ENCODE results near the gene ADGRG1.

ADGRG1 gene

GRCh38 chr16:57682809-57683635 is 54.6 kb downstream of the ADGRG1 start:
- no peak for DNase-seq (ENCODE audit: low spot score)

GRCh38 chr16:57683636-57684545 is 55.5 kb downstream of the ADGRG1 start:
- no peak for DNase-seq (ENCODE audit: low spot score)

GRCh38 chr16:57684626-57685358 is 56.4 kb downstream of the ADGRG1 start:
- DNase-seq (ENCODE audit: low spot score): no peak

DNA sequence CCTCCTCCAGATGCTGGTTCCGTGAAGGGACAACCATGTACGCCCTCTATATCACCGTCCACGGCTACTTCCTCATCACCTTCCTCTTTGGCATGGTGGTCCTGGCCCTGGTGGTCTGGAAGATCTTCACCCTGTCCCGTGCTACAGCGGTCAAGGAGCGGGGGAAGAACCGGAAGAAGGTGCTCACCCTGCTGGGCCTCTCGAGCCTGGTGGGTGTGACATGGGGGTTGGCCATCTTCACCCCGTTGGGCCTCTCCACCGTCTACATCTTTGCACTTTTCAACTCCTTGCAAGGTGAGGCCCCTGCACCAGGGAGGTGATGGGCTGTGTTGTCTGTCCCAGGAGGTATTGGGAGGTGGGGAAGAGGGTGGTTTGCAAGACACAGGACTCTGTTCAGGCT is 57.2 kb downstream of the ADGRG1 start:
- no peak for DNase-seq (ENCODE audit: low spot score)

DNA sequence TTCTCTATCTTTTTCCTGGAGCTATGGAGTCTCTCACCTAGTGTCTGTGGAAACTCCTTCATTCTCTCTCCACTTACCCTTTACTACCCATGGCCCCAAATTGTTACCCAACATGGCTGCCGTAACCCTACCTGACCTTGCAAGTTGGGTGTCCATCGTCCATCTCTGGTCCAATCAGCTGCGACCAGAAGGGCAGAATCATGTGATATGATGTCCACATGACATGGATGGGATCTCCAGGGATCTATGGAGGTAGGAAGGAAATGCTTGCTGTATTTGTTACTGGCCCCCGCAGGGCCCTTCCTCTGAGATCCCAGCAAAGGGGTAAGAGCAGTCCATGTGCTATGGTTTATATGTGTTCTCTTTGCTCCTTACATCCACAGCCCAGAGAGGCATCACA is 58.1 kb downstream of the ADGRG1 start:
- DNase-seq (ENCODE audit: low spot score): no peak

- no peak for DNase-seq (ENCODE audit: low spot score)
These were observed 59.0 kb downstream of the ADGRG1 start for GRCh38 chr16:57687363-57687929.

DNA sequence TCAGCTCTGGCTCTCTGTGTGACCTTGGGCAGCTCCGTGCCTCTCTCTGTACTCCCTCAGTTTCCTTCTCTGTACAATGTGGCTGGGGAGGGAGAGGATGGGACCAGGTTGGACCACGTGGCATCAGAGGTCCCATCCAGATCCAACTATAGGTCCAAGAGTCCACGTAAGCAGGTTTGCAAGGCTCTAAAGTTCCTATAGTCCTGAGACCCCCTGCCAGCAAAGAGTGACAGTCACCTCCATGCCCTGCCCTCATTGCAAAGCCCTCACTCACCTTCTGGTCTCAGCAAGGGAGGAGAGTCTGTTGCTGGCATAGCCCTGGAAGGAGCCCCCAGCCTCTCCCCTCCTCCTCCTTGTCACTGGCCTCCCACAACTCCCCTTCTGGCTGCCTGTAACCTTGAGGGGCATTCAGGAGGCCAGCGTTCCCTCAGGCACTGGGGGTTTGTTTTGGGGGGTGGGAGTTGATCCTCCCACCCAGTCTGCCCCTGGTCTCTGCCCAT is 60.1 kb downstream of the ADGRG1 start:
- no peak for DNase-seq (ENCODE audit: low spot score)

GRCh38 chr16:57688987-57689761 is 60.7 kb downstream of the ADGRG1 start:
- DNase-seq (ENCODE audit: low spot score): no peak

DNA sequence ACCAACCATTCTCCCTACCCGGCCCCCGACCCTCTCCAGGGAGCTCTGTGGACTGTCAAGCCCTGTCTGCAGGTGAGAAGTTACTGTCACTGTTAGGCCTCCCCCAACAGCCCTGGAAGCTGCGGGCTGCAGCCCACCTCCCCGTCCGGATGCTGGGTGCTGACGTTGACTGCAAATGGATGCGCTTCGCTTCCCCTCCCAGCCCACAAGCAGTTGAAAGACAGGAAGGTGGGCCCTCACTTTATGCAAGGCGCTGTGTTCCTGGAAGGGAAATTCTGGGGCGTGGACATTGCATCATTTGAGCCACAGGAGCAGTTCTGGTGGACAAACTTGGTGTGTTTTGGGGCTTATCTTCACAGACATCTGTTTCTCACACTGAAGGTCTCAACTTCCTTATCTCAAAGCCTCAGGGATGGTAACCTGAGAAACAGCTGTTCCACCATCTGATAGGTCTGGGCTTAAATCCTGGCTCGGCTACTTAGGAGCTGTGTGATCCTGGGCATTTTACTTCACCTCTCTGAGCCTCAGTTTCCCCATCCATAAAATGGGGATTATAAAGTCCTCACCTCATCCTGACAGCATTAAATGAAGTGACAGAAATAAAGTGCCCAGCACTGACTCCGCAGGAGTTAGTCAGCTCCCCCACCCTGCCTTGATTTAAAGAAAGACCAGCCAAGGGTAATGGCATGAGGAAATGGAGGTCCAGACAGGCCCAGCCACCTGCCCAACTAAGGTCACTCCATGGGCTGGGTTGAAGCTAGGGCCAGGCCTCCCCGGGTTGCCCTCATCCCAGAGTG is 61.5 kb downstream of the ADGRG1 start:
- no peak for DNase-seq (ENCODE audit: low spot score)

DNA sequence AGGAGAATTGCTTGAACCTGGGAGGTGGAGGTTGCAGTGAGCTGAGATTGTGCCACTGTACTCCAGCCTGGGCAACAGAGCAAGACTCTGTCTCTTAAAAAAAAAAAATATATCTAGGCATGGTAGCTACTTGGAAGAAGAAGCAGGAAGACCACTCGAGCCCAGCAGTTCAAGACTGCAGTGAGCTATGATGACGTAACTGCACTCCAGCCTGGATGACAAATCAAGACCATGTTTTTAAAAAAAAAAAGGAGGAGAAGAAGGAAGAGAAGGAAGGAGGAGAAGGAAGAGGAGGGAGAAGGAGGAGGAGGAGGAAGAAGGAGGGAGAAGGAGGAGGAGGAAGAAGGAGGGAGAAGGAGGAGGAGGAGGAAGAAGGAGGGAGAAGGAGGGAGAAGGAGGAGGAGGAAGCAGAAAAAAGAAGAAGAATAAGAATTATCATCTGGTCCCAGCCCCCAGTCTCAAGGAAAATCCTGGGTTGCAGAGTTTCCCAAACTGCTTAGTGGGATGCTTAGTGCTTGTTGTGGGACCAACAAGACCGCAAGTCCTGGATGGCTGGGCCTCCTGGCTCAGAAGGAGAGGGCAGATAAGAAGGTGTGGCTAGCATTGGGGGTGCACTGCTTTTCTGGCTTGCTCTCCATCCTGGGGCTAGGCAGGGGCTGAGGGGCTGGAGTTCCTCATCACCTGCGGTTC is 62.5 kb downstream of the ADGRG1 start:
- DNase-seq (ENCODE audit: low spot score): no peak

- DNase-seq (ENCODE audit: low spot score): no peak
These were observed 64.2 kb downstream of the ADGRG1 start for GRCh38 chr16:57692636-57693035.

DNA sequence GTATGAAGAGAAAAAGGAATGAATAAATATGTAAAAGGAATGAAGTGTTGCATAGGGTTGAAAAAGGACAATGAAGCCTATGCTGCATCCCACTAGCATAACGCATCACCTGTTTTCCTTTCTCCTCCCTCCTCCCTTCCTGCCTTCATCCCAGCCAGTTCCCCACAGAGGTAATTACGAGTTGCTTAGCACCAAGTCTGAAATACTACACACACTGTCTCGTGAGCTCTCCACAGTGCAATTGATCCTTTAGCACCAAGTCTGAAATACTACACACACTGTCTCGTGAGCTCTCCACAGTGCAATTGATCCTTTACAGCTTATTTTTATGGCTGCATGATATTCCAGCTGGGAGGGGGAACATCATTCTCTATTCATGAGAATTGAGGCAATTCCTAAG is 65.1 kb downstream of the ADGRG1 start:
- no peak for DNase-seq (ENCODE audit: low spot score)

DNA sequence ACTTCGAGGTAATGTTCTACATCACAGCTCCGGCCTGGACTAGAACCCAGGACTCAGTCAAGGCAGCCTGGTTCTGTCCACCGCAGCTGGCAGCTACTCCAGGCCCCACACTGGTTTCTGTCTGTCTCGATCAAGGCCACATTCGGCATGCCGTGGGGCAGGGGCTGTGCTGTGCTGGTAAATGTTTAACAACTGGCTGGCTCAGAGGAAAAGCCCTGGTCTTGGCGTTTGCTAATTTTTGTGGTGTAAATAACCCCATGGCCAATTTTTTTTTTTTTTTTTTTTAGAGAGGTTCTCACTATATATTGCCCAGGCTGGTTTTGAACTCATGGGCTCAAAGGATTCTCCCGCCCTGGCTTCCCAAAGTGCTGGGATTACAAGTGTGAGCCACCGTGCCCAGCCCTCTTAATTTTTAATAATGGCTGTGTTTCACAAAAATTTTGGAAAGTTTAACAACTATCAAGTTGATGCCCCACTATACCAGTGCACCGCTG is 65.8 kb downstream of the ADGRG1 start:
- DNase-seq (ENCODE audit: low spot score): no peak

DNA sequence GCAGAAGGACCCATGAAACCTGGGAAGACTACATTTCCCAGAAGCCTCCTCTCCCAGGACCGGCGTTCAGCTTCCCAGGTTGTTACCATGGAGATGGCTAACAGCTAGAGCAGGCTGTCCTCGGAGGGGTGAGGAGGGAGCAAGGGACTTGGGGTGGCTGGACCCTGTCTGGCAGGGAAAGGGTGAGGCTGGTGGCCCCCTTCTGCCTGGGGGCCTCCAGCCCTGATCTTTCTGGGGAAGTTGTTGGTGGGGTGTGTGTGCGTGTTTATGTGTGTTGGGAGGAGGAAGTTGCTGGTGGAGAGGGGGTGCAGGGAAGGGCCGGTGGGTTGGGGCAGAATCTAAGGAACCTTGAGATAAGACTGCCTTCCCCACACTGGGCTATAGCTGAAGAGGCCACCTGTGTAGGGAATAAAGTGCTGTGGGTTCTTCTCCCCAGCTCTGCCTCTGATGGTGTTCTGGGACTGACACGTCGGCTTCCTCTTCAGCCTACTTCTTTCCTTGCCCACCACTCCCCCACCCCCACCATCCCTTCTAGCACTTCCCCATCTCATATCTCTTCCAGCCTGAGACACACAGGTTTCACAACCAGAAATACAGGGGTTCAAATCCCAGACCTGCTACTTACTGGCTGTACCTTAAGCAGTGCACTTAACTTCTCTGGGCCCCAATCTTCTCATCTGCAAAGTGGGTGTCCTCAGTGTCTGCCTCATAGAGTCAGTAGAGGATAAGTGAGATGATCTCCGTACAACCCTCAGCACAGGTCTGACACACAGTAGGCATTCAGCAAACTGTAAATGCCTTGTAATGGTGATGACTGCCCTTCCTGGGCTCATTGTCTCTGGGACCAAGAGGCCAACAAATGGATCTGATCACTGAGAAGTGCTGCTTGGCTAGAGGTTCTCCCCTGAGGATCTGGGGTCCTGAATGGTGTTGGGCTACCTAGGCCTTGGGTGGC is 66.6 kb downstream of the ADGRG1 start, which contains the start of gene DRC7:
Gene DRC7, plus strand, starts transcription at position 82 of the 955 bp plus-strand sequence. CDS start 3,144 bp downstream, outside the sequence.
- peak; percentile 55 for DNase-seq (ENCODE audit: low spot score)

- DNase-seq (ENCODE audit: low spot score): no peak
These were observed 67.2 kb downstream of the ADGRG1 start for GRCh38 chr16:57695680-57696069.

GRCh38 chr16:57696240-57696639 is 67.8 kb downstream of the ADGRG1 start:
- DNase-seq (ENCODE audit: low spot score): no peak

DNA sequence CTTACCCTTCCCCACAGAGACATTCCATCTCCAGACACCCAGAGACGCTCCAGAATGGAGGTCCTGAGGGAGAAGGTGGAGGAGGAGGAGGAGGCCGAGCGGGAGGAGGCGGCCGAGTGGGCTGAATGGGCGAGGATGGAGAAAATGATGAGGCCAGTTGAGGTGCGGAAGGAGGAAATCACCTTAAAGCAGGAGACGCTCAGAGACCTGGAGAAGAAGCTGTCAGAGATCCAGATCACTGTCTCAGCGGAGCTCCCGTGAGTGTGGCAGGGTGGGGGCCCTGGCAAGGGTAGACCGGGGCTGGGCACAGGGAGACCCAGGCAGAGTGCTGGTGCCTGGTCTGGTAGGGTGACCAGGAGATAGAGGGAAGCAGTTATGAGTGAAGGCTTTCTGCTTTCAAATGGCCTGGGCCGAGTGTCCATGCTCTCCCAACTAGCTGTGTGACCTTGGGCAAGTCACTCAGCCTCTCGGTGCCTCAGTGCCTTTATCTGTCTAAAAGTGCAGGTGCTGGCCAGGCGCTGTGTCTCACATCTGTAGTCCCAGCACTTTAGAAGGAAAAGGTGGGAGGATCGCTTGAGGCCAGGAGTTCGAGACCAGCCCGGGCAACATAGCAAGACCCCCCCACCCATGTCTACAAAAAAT is 69.6 kb downstream of the ADGRG1 start:
- DNase-seq (ENCODE audit: low spot score): no peak
